IPS DF 6.9 (cell line): ENCODE data around the gene TMEM242.

ENCODE experiments used
- DNase-seq: peaks from one replicate; pipeline ENCODE4 v3.0.0-alpha.2; 2013; ENCODE audit warnings: low read depth, low spot score
- H3K27ac ChIP-seq: one replicate; pipeline ENCODE4 v1.5.1; 2013; ENCODE audit warnings: low read length, control low read depth
- H3K27me3 ChIP-seq: 2 replicates; pipeline ENCODE4 v1.6.1; 2013; ENCODE audit warnings: mild to moderate bottlenecking, low read length; ENCODE audit not compliant: control insufficient read depth, insufficient read depth
- H3K36me3 ChIP-seq: 2 replicates; pipeline ENCODE4 v1.6.1; 2013; ENCODE audit warnings: low read length; ENCODE audit not compliant: control insufficient read depth, insufficient read depth
- H3K4me1 ChIP-seq: 2 replicates; pipeline ENCODE4 v1.6.1; 2013; ENCODE audit warnings: low read length; ENCODE audit not compliant: control insufficient read depth, insufficient read depth
- H3K4me3 ChIP-seq: 2 replicates; pipeline ENCODE4 v1.5.1; 2013; ENCODE audit warnings: mild to moderate bottlenecking, low read length
- H3K9me3 ChIP-seq: 2 replicates; pipeline ENCODE4 v1.6.1; 2013; ENCODE audit warnings: low read length, inconsistent platforms; ENCODE audit not compliant: control insufficient read depth, insufficient read depth
- WGBS: extraction: QIAGEN DNeasy Blood & Tissue Kit; methylation state at CpG from one replicate; pipeline ENCODE4 v1.1.7; 2013; ENCODE audit warnings: mixed read lengths, missing lambda C conversion rate; ENCODE audit not compliant: insufficient read length, insufficient coverage; 5-methylcytosine and 5-hydroxymethylcytosine counted together

TMEM242 gene

GRCh38 chr6:157242791-157243190 is 80.5 kb downstream of the TMEM242 start:
- H3K27me3 ChIP-seq = no peaks in the 10 kb centered on the region
- H3K4me1 ChIP-seq = peaks cover 5% of the 10 kb centered on the region; the same call in 1 of the 2 replicates
- DNase-seq = no peak
- no peak overlapping the region for H3K4me3 ChIP-seq
- WGBS = no CpG with 5 or more reads among the region's 6 CpGs
- H3K27ac ChIP-seq = no peak overlapping the region
- no peaks in the 10 kb centered on the region for H3K9me3 ChIP-seq
- no peaks in the 10 kb centered on the region for H3K36me3 ChIP-seq

- WGBS = no CpG with 5 or more reads among the region's 10 CpGs
- no peaks in the 10 kb centered on the region for H3K9me3 ChIP-seq
- no peak overlapping the region for H3K27ac ChIP-seq
- no peak overlapping the region for H3K4me3 ChIP-seq
- H3K36me3 ChIP-seq = no peaks in the 10 kb centered on the region
- H3K27me3 ChIP-seq = peaks cover 3% of the 10 kb centered on the region; the same call in 1 of the 2 replicates
- no peak for DNase-seq
- H3K4me1 ChIP-seq = peaks cover 5% of the 10 kb centered on the region; the same call in 1 of the 2 replicates
Observed at GRCh38 chr6:157240960-157241311, 82.4 kb downstream of the TMEM242 start.

DNA sequence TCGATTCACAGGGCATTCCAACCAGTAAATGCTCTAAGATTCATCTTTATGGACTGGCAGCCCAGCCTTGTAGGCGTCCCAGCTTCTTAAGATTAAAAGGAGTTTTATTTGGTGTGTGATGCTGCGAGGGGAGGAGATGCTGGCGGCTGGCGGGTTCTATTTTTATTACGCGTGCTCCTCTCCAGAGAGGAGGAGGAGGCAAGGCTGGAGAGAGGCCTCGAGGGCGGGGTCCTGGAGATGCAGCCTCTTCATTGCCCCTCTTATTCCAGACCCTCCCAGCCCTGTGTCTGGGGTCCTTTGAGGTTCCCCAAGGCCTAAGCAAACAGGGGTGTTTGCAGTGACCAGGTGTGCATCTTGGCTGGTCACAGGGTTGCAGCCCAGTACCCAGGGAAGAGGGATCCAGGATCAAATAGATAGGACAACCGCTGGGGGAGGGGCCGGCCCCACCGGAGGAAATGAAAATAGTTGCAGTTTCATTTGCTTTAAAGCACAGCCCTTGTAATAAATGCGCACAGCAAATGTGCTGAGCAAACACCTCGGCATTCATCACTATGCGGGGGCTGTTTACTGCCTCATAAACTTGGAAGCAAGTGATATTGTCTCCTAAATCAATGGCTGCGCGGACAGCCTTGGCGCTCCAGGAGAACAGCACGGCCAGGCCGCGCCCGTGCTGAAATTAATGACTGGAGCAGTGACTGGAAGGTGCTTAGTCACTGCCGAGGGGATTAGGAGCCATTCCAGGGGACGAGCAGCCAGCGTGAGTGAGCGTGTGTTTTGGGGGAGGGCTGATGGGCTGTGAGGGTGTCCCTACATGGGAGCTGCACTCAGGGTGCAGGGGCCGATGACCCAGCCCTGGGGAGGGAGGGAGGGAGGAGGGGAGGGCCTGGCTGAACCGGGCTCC is 83.0 kb downstream of the TMEM242 start:
- Histone ChIP-seq H3K27ac (no peak overlapping the region), H3K4me1 (peaks cover 5% of the 10 kb centered on the region; the same call in 1 of the 2 replicates), H3K4me3 (no peak overlapping the region), H3K36me3 (no peaks in the 10 kb centered on the region), H3K9me3 (no peaks in the 10 kb centered on the region), H3K27me3 (peaks cover 3% of the 10 kb centered on the region; the same call in 1 of the 2 replicates)
- DNase-seq = no peak
- WGBS = no CpG with 5 or more reads among the region's 28 CpGs

DNA sequence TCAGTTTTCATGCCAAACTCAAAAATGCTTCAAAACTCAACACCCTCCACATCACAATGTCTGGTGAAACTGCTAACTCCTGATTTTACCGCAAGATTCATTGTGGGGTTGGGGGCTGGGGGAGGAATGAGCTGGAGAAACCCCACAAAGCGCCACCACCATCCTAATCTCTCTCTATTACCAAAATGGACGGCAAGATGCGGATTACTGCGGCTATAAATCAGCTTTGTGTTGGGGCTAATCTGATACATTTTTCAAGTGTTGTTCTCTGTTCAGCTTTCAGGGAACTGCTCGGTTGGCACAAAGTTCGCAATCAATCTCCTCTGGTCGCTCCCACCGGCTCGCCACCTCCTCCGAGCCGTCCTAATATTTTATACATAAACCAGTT is 83.7 kb downstream of the TMEM242 start:
- DNase-seq = no peak
- H3K4me1 ChIP-seq = peaks cover 5% of the 10 kb centered on the region
- no peaks in the 10 kb centered on the region for H3K36me3 ChIP-seq
- no peak overlapping the region for H3K27ac ChIP-seq
- peaks cover 3% of the 10 kb centered on the region; the same call in 1 of the 2 replicates for H3K27me3 ChIP-seq
- H3K9me3 ChIP-seq = no peaks in the 10 kb centered on the region
- no peak overlapping the region for H3K4me3 ChIP-seq
- WGBS = no CpG with 5 or more reads among the region's 12 CpGs
